Uterus (tissue), 4 donors: ENCODE measurements around the gene U2AF1L4. TPM values are rescaled to one million over a fixed set of nuclear protein-coding genes. Genes with fewer than 3 reads are reported as not detected.

Source experiments
- DNase-seq, 2 donors: peaks; one replicate each; pipeline ENCODE4 v3.0.0-alpha.2; 2019 to 2020
- H3K27ac ChIP-seq, 2 donors: fragments of 200-600 bp; sonication (generic); 1 replicate in 1 of 2; 2 replicates in 1 of 2; pipeline ENCODE4 v1.5.1; 2016 to 2018
- H3K27me3 ChIP-seq, 2 donors: fragments of 200-600 bp; sonication (generic); one replicate each; pipeline ENCODE4 v1.5.1; 2018 to 2019; ENCODE audit warnings: control low read depth in 1 of 2
- H3K36me3 ChIP-seq, 2 donors: fragments of 200-600 bp; sonication (generic); one replicate each; pipeline ENCODE4 v1.5.1; 2019; ENCODE audit warnings: control low read depth in 1 of 2
- H3K4me1 ChIP-seq, 2 donors: fragments of 200-600 bp; sonication (generic); one replicate each; pipeline ENCODE4 v1.5.1; 2018 to 2019; ENCODE audit warnings: control low read depth in 1 of 2
- H3K4me3 ChIP-seq, 2 donors: fragments of 200-600 bp; sonication (generic); 1 replicate in 1 of 2; 2 replicates in 1 of 2; pipeline ENCODE4 v1.5.1; 2018 to 2019; ENCODE audit warnings: mild to moderate bottlenecking in 1 of 2
- H3K9me3 ChIP-seq, 2 donors: fragments of 200-600 bp; sonication (generic); one replicate each; pipeline ENCODE4 v1.5.1; 2019; ENCODE audit warnings: control low read depth in 1 of 2
- POLR2A ChIP-seq, 2 donors: fragments of 450-650 bp; IDR thresholded peaks; one replicate each; pipeline ENCODE4 v1.6.1; 2016; ENCODE audit warnings: antibody characterized with exemption in 2 of 2, mild to moderate bottlenecking in 1 of 2, moderate library complexity in 1 of 2
- intact Hi-C: fragments of 100-400 bp; cut with DNase I; formaldehyde crosslinking; loops from one replicate; pipeline ENCODE4 v1.15.1; 2023; ENCODE audit warnings: low total_unique reads
- total RNA-seq, 4 donors: library from RNA; depleted of rRNA in 3 of 4; stranded (reverse); fragments of >200 nt in 3 of 4; gene quantifications; one replicate each; pipeline versions ENCODE4 v1.1.0 to v1.2.4, GENCODE V29; 2014 to 2023
- TF ChIP-seq, protein P1 (sequence below), 4 experiments: fragments of 200-600 bp in 2 of 4; fragments of 450-650 bp in 2 of 4; sonication (generic) in 2 of 4; IDR thresholded peaks; one replicate each; pipeline ENCODE4 v1.5.1; 2016 to 2019; ENCODE audit warnings: antibody characterized with exemption in 4 of 4, mild to moderate bottlenecking in 2 of 4, moderate library complexity in 1 of 4
- donor health status: DM: yes; HTN: yes; CAD: no.

U2AF1L4 gene
- total RNA-seq, 4 donors from 2014 or later = 6.5 to 116 (median 19.5) TPM

DNA sequence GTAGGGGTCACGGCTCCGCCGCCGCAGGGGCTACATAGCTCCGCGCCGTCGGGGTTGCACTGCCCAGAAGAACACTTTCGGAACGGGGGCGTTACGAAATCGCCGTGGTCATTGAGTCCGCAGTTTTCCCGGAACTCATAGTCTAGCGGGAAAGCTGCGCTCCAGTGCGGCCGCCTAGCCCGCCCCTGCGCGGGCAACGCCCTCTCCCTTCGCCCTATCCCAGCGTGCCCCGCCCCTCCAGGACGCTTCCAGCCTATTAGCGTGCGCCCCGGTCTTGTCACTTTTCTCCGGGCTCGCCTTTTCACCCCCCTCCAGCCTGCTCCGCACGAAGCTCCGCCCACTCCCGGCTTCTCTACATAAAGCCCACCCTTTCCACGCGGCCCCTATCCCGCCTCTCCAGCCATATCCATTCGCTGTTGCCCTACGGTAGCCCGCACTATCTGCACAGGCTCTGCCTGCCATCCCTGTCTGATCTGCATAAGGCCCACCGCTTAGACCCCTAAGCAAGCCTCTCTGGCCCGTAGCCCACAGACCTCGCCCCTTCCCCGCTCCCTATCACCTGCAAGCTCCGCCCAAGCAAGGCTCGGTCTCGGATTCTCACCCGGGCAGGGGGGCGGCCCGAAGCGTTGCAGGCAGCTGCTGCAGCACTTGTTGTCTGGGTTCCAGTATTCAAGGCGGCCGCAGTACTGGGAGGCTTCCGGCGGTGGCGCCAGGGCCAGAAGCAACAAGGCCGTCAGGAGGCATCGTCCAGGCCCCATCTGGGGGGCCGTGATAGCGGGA, 4.6 kb downstream of the U2AF1L4 start:
- intact Hi-C loops = no loop called here
- TF ChIP-seq, protein P1, sequence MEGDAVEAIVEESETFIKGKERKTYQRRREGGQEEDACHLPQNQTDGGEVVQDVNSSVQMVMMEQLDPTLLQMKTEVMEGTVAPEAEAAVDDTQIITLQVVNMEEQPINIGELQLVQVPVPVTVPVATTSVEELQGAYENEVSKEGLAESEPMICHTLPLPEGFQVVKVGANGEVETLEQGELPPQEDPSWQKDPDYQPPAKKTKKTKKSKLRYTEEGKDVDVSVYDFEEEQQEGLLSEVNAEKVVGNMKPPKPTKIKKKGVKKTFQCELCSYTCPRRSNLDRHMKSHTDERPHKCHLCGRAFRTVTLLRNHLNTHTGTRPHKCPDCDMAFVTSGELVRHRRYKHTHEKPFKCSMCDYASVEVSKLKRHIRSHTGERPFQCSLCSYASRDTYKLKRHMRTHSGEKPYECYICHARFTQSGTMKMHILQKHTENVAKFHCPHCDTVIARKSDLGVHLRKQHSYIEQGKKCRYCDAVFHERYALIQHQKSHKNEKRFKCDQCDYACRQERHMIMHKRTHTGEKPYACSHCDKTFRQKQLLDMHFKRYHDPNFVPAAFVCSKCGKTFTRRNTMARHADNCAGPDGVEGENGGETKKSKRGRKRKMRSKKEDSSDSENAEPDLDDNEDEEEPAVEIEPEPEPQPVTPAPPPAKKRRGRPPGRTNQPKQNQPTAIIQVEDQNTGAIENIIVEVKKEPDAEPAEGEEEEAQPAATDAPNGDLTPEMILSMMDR (IDR thresholded peaks at IDR 0.05) = no peak
- TF ChIP-seq POLR2A (IDR thresholded peaks at IDR 0.05) = peak; percentile 12 to 22
- Histone ChIP-seq H3K9me3 (no peaks in the 10 kb centered on the region), H3K27ac (peak overlapping the region; percentile 56 to 82), H3K27me3 (no peaks in the 10 kb centered on the region), H3K4me3 (peak overlapping the region; percentile 60 to 62), H3K36me3 (no peaks in the 10 kb centered on the region), H3K4me1 (peaks cover 0 to 10% of the 10 kb centered on the region in 2 donors)
- DNase-seq = peak; percentile 98

DNA sequence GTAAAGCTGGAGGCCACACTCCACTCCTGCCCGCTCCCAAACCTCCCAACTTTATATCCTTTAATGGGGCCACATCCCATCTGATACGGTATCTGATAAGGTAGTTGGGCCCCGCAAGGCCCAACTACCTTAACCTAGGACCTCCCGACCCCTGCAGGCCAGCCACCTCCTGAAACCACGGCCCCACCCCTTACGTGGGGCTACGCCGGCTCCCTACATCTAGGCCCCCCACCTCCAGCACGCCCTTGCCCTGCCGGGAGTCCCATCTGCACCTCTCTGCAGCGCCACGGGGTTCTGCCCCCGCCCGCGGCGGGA, 5.2 kb downstream of the U2AF1L4 start:
- H3K27me3 ChIP-seq = no peaks in the 10 kb centered on the region
- H3K4me1 ChIP-seq = peaks cover 0 to 10% of the 10 kb centered on the region in 2 donors
- intact Hi-C loops = no loop called here

DNA sequence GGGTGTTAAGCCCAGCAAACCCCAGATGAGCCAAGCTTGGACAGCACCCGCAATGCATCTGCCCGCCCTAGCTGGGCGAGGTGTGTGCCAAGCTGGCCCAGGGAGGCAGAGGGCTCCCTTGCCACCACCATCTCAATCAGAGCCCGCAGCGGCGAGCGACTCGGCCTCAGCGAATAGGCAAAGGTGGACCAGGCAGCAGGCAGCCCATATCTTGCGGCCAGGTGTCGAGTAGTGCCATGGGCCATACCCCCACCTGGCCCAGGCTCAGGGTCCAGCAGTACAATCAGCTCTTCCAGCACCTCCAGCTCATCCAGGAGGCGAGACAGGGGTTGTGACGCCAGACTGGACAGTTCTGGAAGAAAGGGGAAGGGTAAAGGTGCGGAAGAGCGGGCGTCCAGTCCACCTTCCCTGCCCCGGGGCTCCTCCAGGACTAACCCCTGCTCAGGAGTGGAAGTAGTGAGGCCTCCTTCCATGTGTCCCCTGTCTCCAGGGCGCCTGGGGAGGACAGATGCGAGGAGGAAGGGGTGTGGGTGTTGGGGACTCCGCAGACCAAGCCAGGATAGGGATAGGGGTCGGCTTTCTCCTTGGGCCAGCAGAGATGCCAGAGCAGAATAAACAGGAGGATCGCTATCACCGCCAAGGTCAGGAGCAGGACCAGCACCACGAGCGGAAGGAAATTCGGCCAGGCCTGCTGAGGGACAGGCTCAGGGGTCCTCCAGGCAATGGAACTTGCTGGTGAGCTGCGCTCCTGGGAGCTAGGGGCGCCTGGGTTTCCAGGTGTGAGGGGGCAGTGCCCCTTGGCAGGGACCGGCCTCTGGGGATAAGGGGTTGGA, 5.7 kb downstream of the U2AF1L4 start:
- intact Hi-C loops = no loop called here
- no peak for DNase-seq
- Histone ChIP-seq H3K27me3 (no peaks in the 10 kb centered on the region), H3K27ac (peak overlapping the region in 1 of 2 donors; percentile 82), H3K36me3 (no peaks in the 10 kb centered on the region), H3K4me3 (peak overlapping the region; percentile 60 to 62), H3K9me3 (no peaks in the 10 kb centered on the region), H3K4me1 (peaks cover 0 to 10% of the 10 kb centered on the region in 2 donors)
- TF ChIP-seq, protein P1 (IDR thresholded peaks at IDR 0.05) = no peak
- no peak for TF ChIP-seq POLR2A (IDR thresholded peaks at IDR 0.05)

More for the DNA sequence above, 5.2 kb downstream of the U2AF1L4 start:
- Histone ChIP-seq H3K27ac (peak overlapping the region; percentile 56 to 82), H3K4me3 (peak overlapping the region; percentile 60 to 62), H3K9me3 (no peaks in the 10 kb centered on the region), H3K36me3 (no peaks in the 10 kb centered on the region)
- no peak for TF ChIP-seq POLR2A (IDR thresholded peaks at IDR 0.05)
- TF ChIP-seq, protein P1 (IDR thresholded peaks at IDR 0.05) = no peak
- DNase-seq = no peak

DNA sequence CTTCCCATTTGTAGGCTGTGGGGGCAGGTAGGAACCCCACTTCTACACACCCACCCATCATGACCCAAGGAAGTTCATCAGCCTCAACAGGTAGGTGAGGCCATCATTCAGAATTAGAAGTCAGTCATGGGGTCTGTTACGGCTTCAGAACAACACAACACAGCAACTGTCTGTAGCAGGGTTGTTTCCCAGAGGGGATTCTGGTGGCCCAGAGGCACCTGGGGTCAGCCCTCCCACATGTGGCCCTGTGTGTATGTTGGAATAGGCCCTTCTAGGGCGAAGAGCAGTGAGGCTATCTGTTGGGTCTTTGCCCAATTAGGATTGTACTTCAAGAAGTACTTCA, 6.4 kb downstream of the U2AF1L4 start:
- TF ChIP-seq POLR2A (IDR thresholded peaks at IDR 0.05) = no peak
- TF ChIP-seq, protein P1 (IDR thresholded peaks at IDR 0.05) = no peak
- Histone ChIP-seq H3K36me3 (no peaks in the 10 kb centered on the region), H3K27me3 (no peaks in the 10 kb centered on the region), H3K9me3 (no peaks in the 10 kb centered on the region), H3K4me3 (no peak overlapping the region), H3K27ac (no peak overlapping the region), H3K4me1 (peaks cover 0 to 10% of the 10 kb centered on the region in 2 donors)
- intact Hi-C loops = no loop called here
- DNase-seq = no peak
